HepG2 (cell line): ENCODE measurements around the gene LHFPL2. TPM values are rescaled to one million over a fixed set of nuclear protein-coding genes. Genes with fewer than 3 reads are reported as not detected.
"Not testable (repeated sequence)": the region's sequence is repeated elsewhere in the genome, so short reads cannot be mapped to it uniquely, and the experiment has no call there.

Experiments
- ATAC-seq: fragments of 200-7000 bp; cut with Tn5 transposase; 3 replicates; pipeline ENCODE4 v1.9.1; 2020; ENCODE audit warnings: mild to moderate bottlenecking, moderate library complexity
- BruUV-seq: library from RNA; stranded (reverse); fragments of 400-500 nt; replicated peaks from 2 replicates; lab custom pipeline; 2021; lab: Mats Ljungman, UMichigan
- CTCF ChIA-PET: fragments of 300-600 bp; formaldehyde crosslinking; extraction: SDS; loops from one replicate; lab custom pipeline; 2021; ENCODE audit warnings: low total read pairs, inconsistent platforms, low intra/inter-chr PET ratio; lab: Yijun Ruan, JAX
- POLR2A ChIA-PET: fragments of 350-600 bp; sonication (Branson Sonifier 250); formaldehyde crosslinking; loops from one replicate; lab custom pipeline; 2020; ENCODE audit warnings: antibody characterized with exemption, inconsistent platforms; lab: Yijun Ruan, JAX
- DNase-seq: peaks from one replicate; pipeline ENCODE4 v3.0.0-alpha.2; 2015; ENCODE audit warnings: low spot score
- FAIRE-seq: peaks from 3 replicates; lab custom pipeline; 2011; peaks lifted over from hg19 to GRCh38; lab: Jason Lieb, UNC
- H2AFZ ChIP-seq: one replicate; pipeline ENCODE4 v1.6.1; 2011; ENCODE audit warnings: low read length, inconsistent platforms
- H3K27ac ChIP-seq: fragments of 300-600 bp; 3 replicates; pipeline ENCODE4 v1.8.0; 2011; ENCODE audit warnings: mixed run types, mild to moderate bottlenecking, mixed read lengths, low read length, inconsistent platforms; ENCODE audit not compliant: insufficient read depth; ENCODE audit errors: extremely low read length
- H3K27me3 ChIP-seq, 2 experiments: fragments of 200-600 bp in 1 of 2; 2 replicates in 1 of 2; 3 replicates in 1 of 2; pipeline versions ENCODE4 v1.6.0 to v1.8.0; 2011; ENCODE audit warnings: low read length in 2 of 2, mild to moderate bottlenecking in 2 of 2, moderate library complexity in 2 of 2, inconsistent platforms in 1 of 2; ENCODE audit not compliant: insufficient read depth in 2 of 2, control insufficient read depth in 1 of 2
- H3K36me3 ChIP-seq, 2 experiments: fragments of 200-600 bp in 1 of 2; replicated peaks in 1 of 2; 2 replicates in 1 of 2; 3 replicates in 1 of 2; pipeline versions ENCODE4 v1.5.1 to v1.8.0; 2011; ENCODE audit warnings: low read length in 2 of 2, inconsistent platforms in 1 of 2; ENCODE audit not compliant: insufficient read depth in 2 of 2, control insufficient read depth in 1 of 2
- H3K4me1 ChIP-seq: 2 replicates; pipeline ENCODE4 v1.5.1; 2012; ENCODE audit warnings: low read length, inconsistent platforms; ENCODE audit not compliant: insufficient read depth
- H3K4me2 ChIP-seq: 2 replicates; pipeline ENCODE4 v1.6.0; 2011; ENCODE audit warnings: low read depth, low read length, inconsistent platforms
- H3K4me3 ChIP-seq, 3 experiments: fragments of 200-600 bp in 1 of 3; sonication (generic), shearing (Covaris generic) in 1 of 3; replicated peaks in 1 of 3; 2 replicates each; pipeline ENCODE4 v1.5.1; 2011 to 2016; ENCODE audit warnings: low read length in 3 of 3, inconsistent platforms in 2 of 3, low read depth in 2 of 3, mild to moderate bottlenecking in 2 of 3, control low read depth in 1 of 3, mixed read lengths in 1 of 3; ENCODE audit not compliant: insufficient read depth in 1 of 3
- H3K79me2 ChIP-seq: one replicate; pipeline ENCODE4 v1.6.1; 2011; ENCODE audit warnings: low read length, inconsistent platforms; ENCODE audit not compliant: insufficient read depth
- H3K9ac ChIP-seq: 2 replicates; pipeline ENCODE4 v1.6.0; 2011; ENCODE audit warnings: mild to moderate bottlenecking, low read depth, low read length, inconsistent platforms; ENCODE audit not compliant: insufficient read depth
- H3K9me3 ChIP-seq: 2 replicates; pipeline ENCODE4 v1.5.1; 2012; ENCODE audit warnings: mild to moderate bottlenecking, low read length
- H4K20me1 ChIP-seq: 2 replicates; pipeline ENCODE4 v1.6.0; 2011; ENCODE audit warnings: inconsistent platforms, mild to moderate bottlenecking, low read length, moderate library complexity; ENCODE audit not compliant: insufficient read depth
- ATRX ChIP-seq: sonication (generic); formaldehyde crosslinking; IDR thresholded peaks from 2 replicates; pipeline ENCODE4 v1.4.0; 2020; ENCODE audit warnings: missing genetic modification reagents, borderline replicate concordance
- FOXC1 ChIP-seq: sonication (generic); formaldehyde crosslinking; IDR thresholded peaks from 2 replicates; pipeline ENCODE4 v1.8.0; 2022; ENCODE audit warnings: mild to moderate bottlenecking, missing genetic modification reagents, borderline replicate concordance
- GABPB1 ChIP-seq: IDR thresholded peaks from 2 replicates; pipeline ENCODE4 v1.6.1; 2016; ENCODE audit warnings: mild to moderate bottlenecking, missing genetic modification reagents, moderate library complexity, missing compliant biosample characterization
- KAT7 ChIP-seq: IDR thresholded peaks from 2 replicates; pipeline ENCODE4 v1.6.1; 2018; ENCODE audit warnings: borderline replicate concordance, missing compliant biosample characterization
- KLF15 ChIP-seq: sonication (generic); formaldehyde crosslinking; IDR thresholded peaks from 2 replicates; pipeline ENCODE4 v1.8.1; 2023; ENCODE audit warnings: borderline replicate concordance, mild to moderate bottlenecking, inconsistent platforms, missing genetic modification reagents, mixed read lengths
- MBNL3 ChIP-seq: fragments of 250-450 bp; sonication (Bioruptor Pico); conservative IDR thresholded peaks from 2 replicates; pipeline ENCODE4 v1.8.0; 2022; ENCODE audit warnings: mild to moderate bottlenecking, inconsistent platforms
- NFYB ChIP-seq: sonication (generic); formaldehyde crosslinking; IDR thresholded peaks from 2 replicates; pipeline ENCODE4 v1.4.0; 2020; ENCODE audit warnings: missing genetic modification reagents
- THAP11 ChIP-seq: IDR thresholded peaks from 2 replicates; pipeline ENCODE4 v1.6.1; 2016; ENCODE audit warnings: missing biosample characterization, missing genetic modification reagents
- TRIM22 ChIP-seq: fragments of 450-650 bp; IDR thresholded peaks from 2 replicates; pipeline ENCODE4 v1.6.1; 2017
- WGBS: methylation state at CpG from one replicate; pipeline ENCODE4 v1.1.6; 2017; ENCODE audit warnings: low lambda C conversion rate; 5-methylcytosine and 5-hydroxymethylcytosine counted together
- in situ Hi-C: cut with HindIII; loops from 2 replicates; pipeline ENCODE4 v1.10.0; 2017; ENCODE audit warnings: low pct_unique_long_range_greater_than_20kb; ENCODE audit not compliant: extremely low pct_ligation_motif_present
- intact Hi-C: fragments of 100-400 bp; cut with micrococcal nuclease; formaldehyde crosslinking; loops from one replicate; pipeline ENCODE4 v1.10.0; 2022; ENCODE audit not compliant: unreplicated experiment
- polyA plus RNA-seq, 8 experiments: library from polyadenylated mRNA; depleted of rRNA in 3 of 8; stranded (reverse) in 7 of 8; unstranded in 1 of 8; fragments of >200 nt; fragmentation: Illumina TruSeq in 4 of 8; extraction: Trizol in 4 of 8; gene quantifications; 2 replicates each; pipeline versions ENCODE4 v1.2.1 to v1.2.3, GENCODE V29; 2011 to 2016; ENCODE audit warnings: low read depth in 4 of 8, missing spikeins in 1 of 8, mixed read lengths in 1 of 8; ENCODE audit not compliant: insufficient read depth in 1 of 8
- total RNA-seq, 5 experiments: library from RNA; depleted of rRNA; stranded (reverse); fragments of >200 nt; fragmentation: Illumina TruSeq; extraction: Trizol; gene quantifications; 2 replicates each; pipeline ENCODE4 v1.2.3, GENCODE V29; 2016; ENCODE audit warnings: low read depth in 1 of 5

Gene LHFPL2
- total and polyA plus RNA-seq, 2 of the 13 experiments (the other 11 are each of a cell fraction or from before 2014, with no cell fraction given): 6.0 to 20.0 TPM

DNA sequence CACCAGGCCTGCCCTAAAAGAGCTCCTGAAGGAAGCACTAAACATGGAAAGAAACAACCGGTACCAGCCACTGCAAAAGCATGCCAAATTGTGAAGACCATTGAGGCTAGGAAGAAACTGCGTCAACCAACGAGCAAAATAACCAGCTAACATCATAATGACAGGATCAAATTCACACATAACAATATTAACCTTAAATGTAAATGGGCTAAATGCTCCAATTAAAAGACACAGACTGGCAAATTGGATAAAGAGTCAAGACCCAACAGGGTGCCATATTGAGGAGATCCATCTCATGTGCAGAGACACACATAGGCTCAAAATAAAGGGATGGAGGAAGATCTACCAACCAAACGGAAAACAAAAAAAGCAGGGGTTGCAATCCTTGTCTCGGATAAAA is 35.3 kb upstream of the LHFPL2 start:
- H3K27me3 ChIP-seq, H3K4me2 ChIP-seq, H3K9me3 ChIP-seq, H2AFZ ChIP-seq, POLR2A ChIA-PET, H4K20me1 ChIP-seq, ATAC-seq, FAIRE-seq, BruUV-seq, CTCF ChIA-PET, H3K9ac ChIP-seq, H3K36me3 ChIP-seq, DNase-seq, H3K4me3 ChIP-seq, intact Hi-C loops, H3K27ac ChIP-seq, in situ Hi-C loops, H3K4me1 ChIP-seq, H3K79me2 ChIP-seq: not testable (repeated sequence)
- WGBS: 53% methylated on average over 5 of the region's 5 CpGs

DNA sequence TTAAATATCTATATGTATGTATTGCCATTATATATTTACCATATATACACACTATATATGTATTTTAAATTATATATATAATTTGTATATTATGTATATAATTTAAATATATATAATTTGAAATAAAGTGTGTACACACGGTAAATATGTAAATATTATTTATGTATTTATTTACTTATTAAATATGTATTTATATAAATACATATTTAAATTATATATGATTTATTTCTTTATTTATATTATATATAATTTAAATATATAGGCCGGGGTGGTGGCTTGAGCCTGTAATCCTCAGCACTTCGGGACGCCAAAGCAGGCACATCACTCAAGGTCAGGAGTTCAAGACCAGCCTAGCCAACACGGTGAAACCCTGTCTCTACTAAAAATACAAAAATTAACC is 31.3 kb upstream of the LHFPL2 start:
- H3K27me3 ChIP-seq: no peaks in the 10 kb centered on the region
- in situ Hi-C loops (no loop called here), intact Hi-C loops (no loop called here)
- no peak overlapping the region for H3K4me3 ChIP-seq
- whole genome bisulfite sequencing: 73% methylated on average over 5 of the region's 5 CpGs
- no peak overlapping the region for H2AFZ ChIP-seq
- peaks cover 28% of the 10 kb centered on the region for H3K4me1 ChIP-seq
- no peak for TF ChIP-seq MBNL3 (CRISPR knock-in tag)
- TF ChIP-seq FOXC1 (CRISPR knock-in tag): no peak
- no peak for TF ChIP-seq NFYB (CRISPR knock-in tag)
- TF ChIP-seq THAP11 (CRISPR knock-in tag): no peak
- TF ChIP-seq GABPB1 (CRISPR knock-in tag): no peak
- TF ChIP-seq KLF15 (CRISPR knock-in tag): no peak
- no peak for TF ChIP-seq ATRX (CRISPR knock-in tag)
- TF ChIP-seq KAT7: no peak
- no peak for TF ChIP-seq TRIM22
- ChIA-PET POLR2A (no interaction called here), CTCF (no interaction called here)
- no peak overlapping the region for H3K4me2 ChIP-seq
- BruUV-seq: no TSS peak
- H3K36me3 ChIP-seq: no peaks in the 10 kb centered on the region
- FAIRE-seq: no peak
- no peaks in the 10 kb centered on the region for H3K9me3 ChIP-seq
- H3K79me2 ChIP-seq: no peaks in the 10 kb centered on the region
- no peak overlapping the region for H3K27ac ChIP-seq
- no peak for ATAC-seq
- DNase-seq: no peak
- H3K9ac ChIP-seq: no peak overlapping the region
- no peaks in the 10 kb centered on the region for H4K20me1 ChIP-seq
